HUDEP-2 (cell line): Measurements from ENCODE around the gene GCN1.

Experiments used
- DNase-seq, 76 experiments: peaks; one replicate each; lab custom pipeline; 2025; ENCODE audit not compliant: unreplicated experiment in 76 of 76; lab: John Stamatoyannopoulos, UW

GCN1 gene

GRCh38 chr12:120119271-120119973 is 75.1 kb downstream of the GCN1 start:
- DNase-seq, result no peak

GRCh38 chr12:120118321-120119061 is 76.0 kb downstream of the GCN1 start:
- no peak for DNase-seq

- DNase-seq, result no peak
Observed at GRCh38 chr12:120117961-120118320, 76.6 kb downstream of the GCN1 start.

GRCh38 chr12:120116792-120117651 is 77.5 kb downstream of the GCN1 start:
- DNase-seq, result peak in 74 of 76 experiments; percentile 19 to 96 (median 88)

- DNase-seq, result peak in 1 of 76 experiments; percentile 41
Observed at GRCh38 chr12:120116441-120116791, 78.1 kb downstream of the GCN1 start, which contains the start of gene RAB35. RAB35 (minus strand) TSS chr12:120116753; CDS start chr12:120116650, 103 bp downstream.

GRCh38 chr12:120115692-120116440 is 78.6 kb downstream of the GCN1 start:
- peak in 44 of 76 experiments; percentile 3 to 53 (median 24) for DNase-seq

- no peak for DNase-seq
Observed at GRCh38 chr12:120115066-120115465, 79.4 kb downstream of the GCN1 start.

- DNase-seq, result no peak
Observed at GRCh38 chr12:120110550-120111501, 83.7 kb downstream of the GCN1 start.

GRCh38 chr12:120109570-120110267 is 84.8 kb downstream of the GCN1 start:
- no peak for DNase-seq

- DNase-seq, result no peak
Observed at GRCh38 chr12:120106151-120106550, 88.4 kb downstream of the GCN1 start.

GRCh38 chr12:120103371-120103770 is 91.1 kb downstream of the GCN1 start:
- no peak for DNase-seq

GRCh38 chr12:120103044-120103338 is 91.5 kb downstream of the GCN1 start:
- no peak for DNase-seq

GRCh38 chr12:120102189-120103043 is 92.1 kb downstream of the GCN1 start:
- no peak for DNase-seq

- DNase-seq, result no peak
Observed at GRCh38 chr12:120101617-120102016, 92.9 kb downstream of the GCN1 start.

GRCh38 chr12:120101182-120101581 is 93.3 kb downstream of the GCN1 start:
- DNase-seq, result no peak

GRCh38 chr12:120100630-120101029 is 93.9 kb downstream of the GCN1 start:
- no peak for DNase-seq

GRCh38 chr12:120099738-120100137 is 94.8 kb downstream of the GCN1 start:
- no peak for DNase-seq
